Skin of body (tissue), 2 donors: ENCODE results near the gene MCUR1. TPM values are rescaled to one million over a fixed set of nuclear protein-coding genes. Genes with fewer than 3 reads are reported as not detected.
"Not testable (repeated sequence)": the region's sequence is repeated elsewhere in the genome, so short reads cannot be mapped to it uniquely, and the experiment has no call there.

ENCODE experiments used
- DNase-seq: peaks from one replicate; lab custom pipeline; 2025; lab: John Stamatoyannopoulos, UW
- total RNA-seq: library from RNA; depleted of rRNA; stranded (reverse); fragments of >200 nt; gene quantifications from one replicate; pipeline ENCODE4 v1.2.3, GENCODE V29; 2014

The MCUR1 gene
- total RNA-seq, 1 donor from 2014 or later = 10.1 TPM

- DNase-seq = no peak
Observed at GRCh38 chr6:13778028-13778427, 36.3 kb downstream of the MCUR1 start.

- no peak for DNase-seq
Observed at GRCh38 chr6:13776602-13777001, 37.8 kb downstream of the MCUR1 start.

GRCh38 chr6:13775466-13775865 lies 38.9 kb downstream of the MCUR1 start:
- not testable (repeated sequence) for DNase-seq

GRCh38 chr6:13772358-13773030 lies 41.9 kb downstream of the MCUR1 start:
- not testable (repeated sequence) for DNase-seq

GRCh38 chr6:13769655-13770053 lies 44.7 kb downstream of the MCUR1 start:
- no peak for DNase-seq

- DNase-seq = no peak
Observed at GRCh38 chr6:13769034-13769654, 45.2 kb downstream of the MCUR1 start.

- peak; percentile 57 for DNase-seq
Observed at GRCh38 chr6:13767121-13767808, 47.1 kb downstream of the MCUR1 start.

GRCh38 chr6:13766201-13766634 lies 48.1 kb downstream of the MCUR1 start:
- peak; percentile 76 for DNase-seq

- DNase-seq = peak; percentile 23
Observed at GRCh38 chr6:13765570-13765969, 48.8 kb downstream of the MCUR1 start.

- no peak for DNase-seq
Observed at GRCh38 chr6:13764996-13765395, 49.4 kb downstream of the MCUR1 start.

GRCh38 chr6:13763740-13764381 lies 50.5 kb downstream of the MCUR1 start:
- DNase-seq = no peak

- DNase-seq = peak; percentile 93
Observed at GRCh38 chr6:13762611-13763441, 51.5 kb downstream of the MCUR1 start.

GRCh38 chr6:13761361-13762036 lies 52.9 kb downstream of the MCUR1 start:
- peak; percentile 64 for DNase-seq

GRCh38 chr6:13760307-13761304 lies 53.8 kb downstream of the MCUR1 start:
- peak; percentile 92 for DNase-seq

GRCh38 chr6:13759025-13759424 lies 55.3 kb downstream of the MCUR1 start:
- DNase-seq = no peak

GRCh38 chr6:13754644-13755043 lies 59.7 kb downstream of the MCUR1 start:
- no peak for DNase-seq

- DNase-seq = no peak
Observed at GRCh38 chr6:13743736-13744127, 70.6 kb downstream of the MCUR1 start.

GRCh38 chr6:13742961-13743735 lies 71.2 kb downstream of the MCUR1 start:
- DNase-seq = no peak

GRCh38 chr6:13741365-13741764 lies 73.0 kb downstream of the MCUR1 start:
- no peak for DNase-seq
